HG02870 (cell line): ENCODE measurements around the gene ZNF618.
"Not testable (repeated sequence)": the region's sequence is repeated elsewhere in the genome, so short reads cannot be mapped to it uniquely, and the experiment has no call there.

ENCODE experiments used
- ATAC-seq: cut with Tn5 transposase; IDR thresholded peaks from one replicate; pipeline ENCODE4 v1.9.1; 2021; ENCODE audit warnings: mild to moderate bottlenecking, moderate library complexity; ENCODE audit not compliant: unreplicated experiment

The ZNF618 gene

GRCh38 chr9:113984639-113985380 is 108.7 kb downstream of the ZNF618 start:
- ATAC-seq = no peak

GRCh38 chr9:113985968-113986585 is 110.0 kb downstream of the ZNF618 start:
- ATAC-seq = no peak

GRCh38 chr9:113986931-113987330 is 110.8 kb downstream of the ZNF618 start:
- no peak for ATAC-seq

DNA sequence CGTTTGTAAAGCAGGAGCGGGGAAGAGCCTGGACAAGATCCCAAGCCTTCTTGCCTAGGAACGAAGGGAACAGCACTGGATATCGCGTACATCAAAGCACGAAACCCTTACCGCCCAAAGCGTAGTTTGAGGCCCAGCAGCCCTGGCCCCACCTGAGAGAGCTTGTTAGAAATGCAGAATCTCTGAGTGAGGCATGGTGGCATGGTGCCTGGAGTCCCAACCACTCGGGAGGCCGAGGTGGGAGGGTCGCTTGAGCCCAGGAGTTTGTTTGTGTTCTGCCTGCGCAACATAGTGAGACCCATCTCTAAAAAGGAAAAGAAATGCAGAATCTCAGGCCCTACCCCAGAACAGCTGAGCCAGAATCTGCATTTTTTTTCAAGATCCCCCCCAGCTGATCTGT is 111.4 kb downstream of the ZNF618 start:
- ATAC-seq = no peak

GRCh38 chr9:113988385-113989016 is 112.4 kb downstream of the ZNF618 start:
- no peak for ATAC-seq

DNA sequence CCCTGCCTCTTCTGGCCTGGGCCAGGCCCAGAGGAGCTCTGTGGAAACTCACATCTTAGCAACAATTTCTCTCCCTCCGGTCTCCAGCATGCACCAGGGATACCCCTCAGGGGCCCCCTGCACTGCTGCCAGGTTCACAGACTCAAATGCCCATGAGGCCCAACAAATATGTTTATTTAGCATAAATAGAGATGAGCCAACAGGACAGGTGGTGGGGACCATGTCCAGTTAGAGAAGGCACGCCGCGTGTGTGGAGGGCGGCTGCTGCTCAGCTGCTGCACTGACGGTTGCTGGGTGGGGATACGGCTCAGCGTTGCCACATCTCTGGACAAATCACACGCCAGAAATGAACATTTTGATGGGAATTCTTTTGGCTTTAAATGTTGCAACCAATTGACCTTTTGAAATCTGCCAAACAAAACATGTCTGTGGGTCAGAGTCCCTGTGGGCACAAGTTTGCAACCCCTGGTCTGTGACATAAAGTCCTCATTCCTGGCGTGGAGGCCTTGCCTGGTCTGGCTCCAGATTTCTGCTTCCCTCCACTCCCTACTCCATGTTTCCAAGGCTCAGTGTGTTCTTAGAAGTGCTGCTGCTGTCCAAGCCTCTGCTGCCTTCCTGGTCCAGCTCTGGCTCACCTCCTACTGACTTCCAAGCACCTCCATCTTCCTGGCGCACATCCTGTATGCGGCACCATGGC is 113.1 kb downstream of the ZNF618 start:
- ATAC-seq = no peak

DNA sequence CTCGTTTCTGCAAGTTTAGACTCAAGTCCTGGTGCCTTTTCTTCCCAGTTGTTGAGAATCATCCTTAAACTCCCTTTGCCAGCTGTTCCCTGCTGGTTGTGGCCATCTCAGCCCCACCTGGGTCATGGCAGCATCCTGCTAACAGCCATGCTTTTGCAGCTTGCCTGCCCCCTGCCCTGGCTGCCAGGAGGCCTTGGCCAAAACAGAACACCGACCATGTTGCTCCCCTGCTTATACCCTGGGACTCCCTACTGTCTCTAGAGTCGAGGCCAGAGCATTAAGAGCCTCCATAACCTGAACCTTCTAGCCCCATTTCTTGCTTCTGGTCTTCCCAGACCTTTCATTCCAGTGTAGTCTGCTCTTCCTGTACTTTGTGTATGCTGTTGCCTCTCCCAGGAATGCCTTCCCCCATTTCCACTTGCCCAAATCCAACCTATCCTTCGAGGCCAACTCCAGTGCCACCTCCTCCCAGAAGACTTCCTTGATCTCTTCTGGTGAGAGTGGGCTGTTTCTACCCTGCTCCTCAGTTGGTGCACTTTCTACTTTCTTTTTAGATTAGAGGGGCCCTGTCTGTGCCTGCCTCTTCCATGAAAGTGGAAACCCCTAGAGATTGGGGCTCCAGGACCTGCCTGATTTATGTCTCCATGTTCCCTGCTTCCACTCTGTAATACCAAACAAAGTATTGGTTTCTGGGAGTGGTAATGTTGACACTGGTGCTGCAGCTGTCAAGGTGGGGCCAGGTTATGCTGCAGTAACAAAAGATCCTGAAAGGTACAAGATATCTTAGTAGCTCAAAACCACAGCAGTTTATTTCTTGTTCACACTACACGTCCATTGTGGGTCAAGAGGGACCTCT is 113.8 kb downstream of the ZNF618 start:
- ATAC-seq = no peak

GRCh38 chr9:113990570-113990907 is 114.4 kb downstream of the ZNF618 start:
- no peak for ATAC-seq

DNA sequence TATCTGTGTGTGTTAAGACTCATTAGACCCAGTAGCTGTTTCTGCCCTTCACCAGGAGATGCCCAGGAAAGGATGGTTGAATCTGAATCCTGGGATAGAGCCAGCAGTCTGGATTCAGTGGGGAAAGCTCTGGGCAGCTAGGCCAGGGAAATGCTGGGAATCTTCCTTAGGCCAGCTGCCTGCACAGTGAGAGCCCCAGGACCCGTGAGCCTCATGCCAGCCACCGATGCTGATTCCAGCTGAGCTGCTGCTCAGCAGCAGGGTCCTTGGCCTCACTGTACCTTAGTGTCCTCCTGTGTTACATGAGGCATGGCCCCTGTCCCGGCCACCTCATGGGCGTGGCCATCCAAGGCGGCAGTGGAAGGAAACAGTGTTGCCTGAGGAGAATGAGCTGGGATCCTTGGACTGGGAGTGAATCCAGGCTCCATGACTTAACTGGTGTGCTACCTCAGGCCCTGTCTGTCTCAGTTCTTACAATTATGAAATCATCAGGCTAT is 114.9 kb downstream of the ZNF618 start:
- ATAC-seq = no peak

DNA sequence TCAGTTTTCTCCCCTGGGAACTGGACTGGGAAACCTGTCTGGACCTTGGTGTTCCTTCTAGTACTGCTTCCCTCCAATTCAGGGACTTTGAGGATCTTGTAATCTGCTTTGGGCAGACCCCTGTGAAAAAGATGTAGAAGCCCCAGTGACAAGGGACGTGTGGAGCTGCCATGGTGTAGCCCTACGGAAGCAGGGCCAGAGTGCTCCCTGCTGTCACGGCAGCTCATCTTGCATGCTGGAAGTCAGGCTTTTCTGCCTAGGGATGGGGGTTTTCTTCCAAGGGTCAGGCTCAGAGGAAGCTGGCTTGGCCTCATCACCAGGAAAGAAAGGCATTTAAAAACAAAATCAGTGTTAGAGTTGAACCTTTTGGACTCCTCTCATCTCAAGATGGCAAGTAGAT is 115.6 kb downstream of the ZNF618 start:
- ATAC-seq = no peak

DNA sequence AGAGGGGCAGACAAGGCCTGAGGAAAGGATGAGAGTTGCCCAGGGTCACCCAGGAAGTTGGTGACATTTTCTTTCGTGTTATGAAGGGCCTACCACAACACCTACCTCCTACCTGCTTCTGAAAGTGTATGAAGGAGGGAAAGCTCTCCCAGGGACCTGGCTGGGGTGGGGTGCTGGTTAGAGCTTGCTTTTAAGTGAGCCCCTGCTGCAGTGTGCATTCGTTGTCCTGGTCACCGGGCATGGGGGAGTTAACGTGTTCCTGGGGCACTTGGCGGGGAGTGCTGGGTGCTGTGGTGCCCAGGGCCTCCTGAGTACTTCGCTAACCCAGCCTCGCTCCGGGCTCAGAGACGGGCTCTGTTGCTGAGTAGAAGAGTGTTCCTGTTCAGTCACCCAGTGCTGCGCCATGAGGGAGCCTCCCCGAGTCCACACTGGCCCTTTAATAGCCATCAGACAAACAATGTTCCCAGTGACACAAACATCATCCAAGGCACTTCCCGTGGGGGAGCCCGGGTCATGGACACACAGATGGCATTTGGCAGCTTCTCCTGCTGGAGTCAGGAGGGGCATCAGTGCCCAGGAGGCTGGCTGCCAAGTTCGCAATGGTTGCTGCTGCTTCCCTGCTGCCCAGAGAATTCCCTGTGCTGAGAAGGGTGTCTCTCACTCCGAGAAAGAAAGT is 116.3 kb downstream of the ZNF618 start:
- no peak for ATAC-seq

DNA sequence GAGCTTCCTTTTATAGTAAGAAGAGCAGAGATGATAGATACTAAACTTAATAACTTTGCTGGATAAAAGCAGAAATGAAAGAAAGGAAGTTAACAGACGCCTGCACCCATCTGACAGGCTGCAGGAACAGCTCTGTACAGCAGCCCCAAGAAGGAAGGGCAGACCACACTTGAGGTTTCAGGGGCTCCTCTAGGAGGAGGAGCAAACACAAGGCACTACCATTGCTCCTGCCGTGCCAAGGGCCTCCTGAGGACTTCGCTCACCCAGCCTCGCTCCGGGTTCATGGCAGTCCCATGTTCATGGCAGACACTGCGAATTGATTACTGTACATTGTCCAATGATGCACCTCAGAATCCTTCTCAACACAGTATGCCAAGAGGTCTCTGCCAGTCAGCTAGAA is 116.9 kb downstream of the ZNF618 start:
- ATAC-seq = no peak

GRCh38 chr9:113993838-113994540 is 117.9 kb downstream of the ZNF618 start:
- no peak for ATAC-seq

DNA sequence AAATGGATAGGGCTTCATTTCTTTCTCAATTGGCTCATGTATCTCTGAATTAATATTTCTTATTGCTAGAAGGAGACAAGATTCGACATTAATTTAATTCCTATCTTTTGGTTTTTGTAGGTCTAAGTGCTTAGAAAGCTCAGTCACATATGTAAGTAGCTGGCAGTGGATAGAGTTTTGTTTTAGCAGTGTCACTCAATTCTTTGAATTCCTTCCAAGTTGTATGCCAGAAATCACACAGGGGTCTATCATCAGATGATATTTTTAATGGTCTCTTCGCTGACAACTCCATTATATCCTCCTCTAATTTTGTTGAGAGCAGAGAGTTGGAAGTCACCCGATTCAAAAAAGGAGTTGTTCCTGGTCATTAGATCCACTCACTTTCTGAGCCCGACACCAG is 119.3 kb downstream of the ZNF618 start:
- no peak for ATAC-seq

GRCh38 chr9:113995963-113996362 is 119.9 kb downstream of the ZNF618 start:
- no peak for ATAC-seq

GRCh38 chr9:113996531-113997001 is 120.5 kb downstream of the ZNF618 start:
- no peak for ATAC-seq

DNA sequence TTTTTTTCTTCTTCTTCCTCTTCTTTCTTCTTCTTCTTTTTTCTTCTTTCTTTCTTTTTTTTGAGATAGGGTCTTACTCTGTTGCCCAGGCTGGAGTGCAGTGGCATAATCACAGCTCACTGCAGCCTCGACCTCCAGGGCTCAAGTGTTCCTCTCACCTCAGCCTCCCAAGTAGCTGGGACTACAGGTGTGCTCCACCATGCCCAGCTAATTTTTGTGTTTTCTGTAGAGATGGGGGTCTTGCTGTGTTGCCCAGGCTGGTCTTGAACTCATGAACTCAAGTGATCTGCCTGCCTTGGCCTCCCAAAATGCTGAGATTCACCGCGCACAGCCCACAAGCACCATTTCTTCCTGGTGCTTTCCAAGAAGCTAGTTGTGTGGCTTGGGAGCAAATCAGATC is 121.0 kb downstream of the ZNF618 start:
- not testable (repeated sequence) for ATAC-seq

- no peak for ATAC-seq
These were observed 121.5 kb downstream of the ZNF618 start for GRCh38 chr9:113997610-113998009.

DNA sequence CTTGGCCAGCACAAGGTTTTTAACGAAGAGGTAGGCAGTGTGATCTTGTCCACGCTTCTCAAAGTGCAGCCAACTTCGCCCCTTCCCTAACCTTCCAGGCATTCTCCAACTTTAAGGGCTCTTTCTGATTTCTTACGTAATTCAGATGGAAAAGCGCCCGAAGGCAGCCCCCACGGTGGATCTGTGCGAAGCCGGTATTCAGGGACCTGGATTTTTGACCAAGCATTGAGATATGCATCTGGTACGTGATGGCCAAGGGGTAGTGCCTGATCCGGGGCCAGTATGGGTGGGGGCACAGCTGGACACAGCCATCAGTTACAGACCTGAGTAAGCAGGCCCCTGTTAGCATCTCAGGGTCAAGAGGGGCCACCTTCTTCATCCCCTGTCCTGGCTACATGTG is 122.0 kb downstream of the ZNF618 start:
- no peak for ATAC-seq
